ENCODE data around the gene CASKIN2. TPM values are rescaled to one million over a fixed set of nuclear protein-coding genes. Genes with fewer than 3 reads are reported as not detected.
A peak's percentile ranks its signal among the peaks of the same experiment; 100 is the strongest.

Gene CASKIN2
- total RNA-seq, 1 donor from 2014 or later, result 5.7 TPM

DNA sequence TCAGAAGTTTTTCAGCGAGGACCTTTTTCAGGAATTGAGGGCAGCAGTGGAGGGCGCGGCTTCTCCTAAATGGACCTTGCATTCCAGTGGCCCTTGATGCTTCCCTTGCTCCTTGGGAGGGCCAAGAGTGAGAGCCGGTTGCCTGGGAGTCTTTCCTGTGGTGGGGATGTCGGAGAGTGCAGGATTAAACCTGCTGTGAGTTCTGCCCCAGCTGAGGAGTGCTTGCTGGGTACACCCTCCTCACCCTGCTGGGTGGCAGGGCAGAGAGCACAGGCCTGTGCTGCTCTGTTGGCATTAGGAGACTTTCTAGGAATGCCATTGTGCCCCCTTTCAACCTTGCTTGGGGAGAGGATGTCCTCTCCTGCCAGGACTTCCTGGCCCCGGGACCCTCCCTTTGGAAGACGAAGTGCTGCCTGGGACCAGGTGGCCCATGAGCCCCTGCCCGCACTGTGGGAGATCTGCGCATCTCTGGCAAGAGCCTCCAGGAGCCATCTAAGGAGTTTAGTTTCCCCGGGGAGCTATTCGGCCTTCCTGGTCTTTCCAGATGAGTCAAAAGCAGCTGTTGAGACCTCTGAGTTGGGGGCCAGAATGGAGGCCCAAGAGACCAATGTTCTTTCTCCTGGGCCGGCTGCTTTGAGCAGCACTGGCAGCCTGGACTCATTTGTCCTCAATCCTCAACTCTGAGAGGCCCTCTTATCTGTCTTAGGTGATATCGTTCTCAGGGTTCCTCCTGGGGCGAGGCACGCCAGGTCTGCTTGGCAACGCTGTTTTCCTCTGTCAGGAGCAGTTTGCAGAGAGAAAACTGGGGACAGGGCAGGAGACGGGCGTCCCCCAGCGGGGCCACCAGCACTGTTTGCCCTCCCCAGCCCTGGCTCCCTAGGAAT lies 15.7 kb upstream of the CASKIN2 start:
- H3K27ac ChIP-seq, result no peak overlapping the region
- no peak for DNase-seq (ENCODE audit: low spot score)
- TF ChIP-seq, protein P1, sequence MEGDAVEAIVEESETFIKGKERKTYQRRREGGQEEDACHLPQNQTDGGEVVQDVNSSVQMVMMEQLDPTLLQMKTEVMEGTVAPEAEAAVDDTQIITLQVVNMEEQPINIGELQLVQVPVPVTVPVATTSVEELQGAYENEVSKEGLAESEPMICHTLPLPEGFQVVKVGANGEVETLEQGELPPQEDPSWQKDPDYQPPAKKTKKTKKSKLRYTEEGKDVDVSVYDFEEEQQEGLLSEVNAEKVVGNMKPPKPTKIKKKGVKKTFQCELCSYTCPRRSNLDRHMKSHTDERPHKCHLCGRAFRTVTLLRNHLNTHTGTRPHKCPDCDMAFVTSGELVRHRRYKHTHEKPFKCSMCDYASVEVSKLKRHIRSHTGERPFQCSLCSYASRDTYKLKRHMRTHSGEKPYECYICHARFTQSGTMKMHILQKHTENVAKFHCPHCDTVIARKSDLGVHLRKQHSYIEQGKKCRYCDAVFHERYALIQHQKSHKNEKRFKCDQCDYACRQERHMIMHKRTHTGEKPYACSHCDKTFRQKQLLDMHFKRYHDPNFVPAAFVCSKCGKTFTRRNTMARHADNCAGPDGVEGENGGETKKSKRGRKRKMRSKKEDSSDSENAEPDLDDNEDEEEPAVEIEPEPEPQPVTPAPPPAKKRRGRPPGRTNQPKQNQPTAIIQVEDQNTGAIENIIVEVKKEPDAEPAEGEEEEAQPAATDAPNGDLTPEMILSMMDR (IDR thresholded peaks at IDR 0.05), result no peak
- TF ChIP-seq EZH2phosphoT487 (IDR thresholded peaks at IDR 0.05), result no peak
- H3F3A ChIP-seq (ENCODE audit: low read depth), result peaks cover 12% of the 10 kb centered on the region
- no peak overlapping the region for H3K4me2 ChIP-seq
- peaks cover 32% of the 10 kb centered on the region for H3K79me2 ChIP-seq (ENCODE audit: low read depth)
- no peaks in the 10 kb centered on the region for H3K27me3 ChIP-seq
- Mint-ChIP-seq H3K27ac (no peak overlapping the region), H3K27me3 (ENCODE audit: insufficient read depth, low read depth) (peaks cover 15% of the 10 kb centered on the region), H3K4me3 (no peak overlapping the region), H3K9me3 (no peaks in the 10 kb centered on the region), H3K36me3 (no peaks in the 10 kb centered on the region), H3K4me1 (peaks cover 30% of the 10 kb centered on the region)
- no peaks in the 10 kb centered on the region for H3K36me3 ChIP-seq
- no peak overlapping the region for H2AFZ ChIP-seq (replicated peaks)
- H3K9me3 ChIP-seq (ENCODE audit: low read depth), result no peaks in the 10 kb centered on the region
- no peak overlapping the region for H3K4me3 ChIP-seq
- H3K9ac ChIP-seq, result no peak overlapping the region
- peaks cover 61% of the 10 kb centered on the region for H4K20me1 ChIP-seq (ENCODE audit: low read depth)
- peaks cover 18% of the 10 kb centered on the region for H3K4me1 ChIP-seq

GRCh38 chr17:75526555-75527270 lies 11.4 kb upstream of the CASKIN2 start:
- peaks cover 8% of the 10 kb centered on the region for H3K36me3 Mint-ChIP-seq
- H3K4me1 ChIP-seq, result peaks cover 7% of the 10 kb centered on the region
- peak; percentile 42 for DNase-seq (ENCODE audit: low spot score)
- no peak overlapping the region for H3K27ac ChIP-seq
- TF ChIP-seq EZH2 (IDR thresholded peaks at IDR 0.05), result no peak
- TF ChIP-seq, protein P1 (IDR thresholded peaks at IDR 0.05), result no peak
- no peak for TF ChIP-seq EZH2phosphoT487 (IDR thresholded peaks at IDR 0.05)
- no peaks in the 10 kb centered on the region for H3K9me3 Mint-ChIP-seq
- peak overlapping the region; percentile 75 for H3K4me3 Mint-ChIP-seq
- H3K9me3 ChIP-seq (ENCODE audit: low read depth), result no peaks in the 10 kb centered on the region
- H3K79me2 ChIP-seq (ENCODE audit: low read depth), result peaks cover 32% of the 10 kb centered on the region
- H3K4me1 Mint-ChIP-seq, result peaks cover 22% of the 10 kb centered on the region
- no peak overlapping the region for H3K27ac Mint-ChIP-seq
- peaks cover 33% of the 10 kb centered on the region for H3F3A ChIP-seq (ENCODE audit: low read depth)
- no peak overlapping the region for H2AFZ ChIP-seq (replicated peaks)
- H3K4me3 ChIP-seq, result peak overlapping the region; percentile 87
- peaks cover 51% of the 10 kb centered on the region for H4K20me1 ChIP-seq (ENCODE audit: low read depth)
- H3K36me3 ChIP-seq, result no peaks in the 10 kb centered on the region
- H3K9ac ChIP-seq, result no peak overlapping the region
- H3K4me2 ChIP-seq, result peak overlapping the region; percentile 97
- H3K27me3 Mint-ChIP-seq (ENCODE audit: insufficient read depth, low read depth), result peaks cover 22% of the 10 kb centered on the region
- H3K27me3 ChIP-seq, result no peaks in the 10 kb centered on the region

DNA sequence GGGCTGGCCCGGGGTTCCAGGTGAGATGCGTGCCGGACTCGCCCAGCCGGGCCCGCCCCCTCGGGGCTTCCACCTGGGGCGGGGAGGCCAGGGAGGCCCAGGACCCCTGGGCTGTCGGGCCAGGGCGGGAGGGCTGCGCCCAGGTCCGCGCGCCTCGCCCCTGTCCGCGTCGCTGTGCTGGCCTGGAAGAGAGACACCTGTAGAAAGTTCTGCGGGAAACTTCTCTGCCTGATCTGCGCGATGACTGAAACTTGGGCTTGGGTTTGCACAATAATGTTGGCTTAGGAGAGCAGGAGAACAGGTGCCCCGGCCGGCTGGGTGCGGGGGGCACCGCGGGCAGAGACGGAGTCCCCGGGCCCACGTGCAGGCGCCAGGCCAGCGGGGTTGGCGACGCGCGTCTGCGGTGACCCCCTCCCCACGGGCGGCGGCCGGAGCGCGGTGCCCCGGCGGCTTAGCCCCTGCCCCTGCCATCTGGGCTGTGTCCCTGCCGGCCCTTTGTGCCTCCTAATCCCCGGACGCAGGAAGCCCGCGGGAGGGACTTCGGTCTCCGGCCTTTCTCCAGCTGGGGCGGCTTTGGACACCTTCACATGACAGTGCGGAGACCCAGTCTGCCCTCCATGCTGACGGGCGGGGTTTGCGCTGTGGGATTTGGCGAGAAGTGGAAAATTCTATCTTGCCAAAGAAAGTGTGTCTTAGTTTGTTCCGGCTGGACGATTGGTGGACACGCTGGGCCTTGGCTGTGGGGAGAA lies 10.6 kb upstream of the CASKIN2 start:
- peak overlapping the region; percentile 97 for H3K4me2 ChIP-seq
- H3K36me3 ChIP-seq, result no peaks in the 10 kb centered on the region
- no peaks in the 10 kb centered on the region for H3K27me3 ChIP-seq
- TF ChIP-seq, protein P1 (IDR thresholded peaks at IDR 0.05), result no peak
- peak; percentile 38 for TF ChIP-seq EZH2 (IDR thresholded peaks at IDR 0.05)
- H3K4me3 ChIP-seq, result peak overlapping the region; percentile 87
- peaks cover 7% of the 10 kb centered on the region for H3K4me1 ChIP-seq
- Mint-ChIP-seq H3K36me3 (peaks cover 8% of the 10 kb centered on the region), H3K27ac (no peak overlapping the region), H3K9me3 (no peaks in the 10 kb centered on the region), H3K4me3 (peak overlapping the region; percentile 77), H3K27me3 (ENCODE audit: insufficient read depth, low read depth) (peaks cover 22% of the 10 kb centered on the region), H3K4me1 (peaks cover 21% of the 10 kb centered on the region)
- H3K9ac ChIP-seq, result no peak overlapping the region
- peak overlapping the region; percentile 23 for H2AFZ ChIP-seq (replicated peaks)
- H3F3A ChIP-seq (ENCODE audit: low read depth), result peaks cover 33% of the 10 kb centered on the region
- no peaks in the 10 kb centered on the region for H3K9me3 ChIP-seq (ENCODE audit: low read depth)
- H3K79me2 ChIP-seq (ENCODE audit: low read depth), result peaks cover 32% of the 10 kb centered on the region
- H4K20me1 ChIP-seq (ENCODE audit: low read depth), result peaks cover 47% of the 10 kb centered on the region
- DNase-seq (ENCODE audit: low spot score), result peak; percentile 93
- H3K27ac ChIP-seq, result no peak overlapping the region

Measured in neural progenitor cell (in vitro differentiated cells).